Esophagus squamous epithelium (tissue), 4 donors: ENCODE results near the gene KCNH1.

ENCODE experiments used
- CTCF ChIP-seq, 6 experiments: fragments of 450-650 bp in 4 of 6; fragments of 200-600 bp in 2 of 6; sonication (generic) in 2 of 6; IDR thresholded peaks; one replicate each; pipeline ENCODE4 v1.5.1; 2016 to 2019; ENCODE audit warnings: antibody characterized with exemption in 6 of 6, mild to moderate bottlenecking in 4 of 6, moderate library complexity in 4 of 6
- POLR2A ChIP-seq, 4 donors: fragments of 450-650 bp; IDR thresholded peaks; one replicate each; pipeline ENCODE4 v1.6.1; 2017; ENCODE audit warnings: antibody characterized with exemption in 4 of 4, mild to moderate bottlenecking in 4 of 4, moderate library complexity in 3 of 4

GRCh38 chr1:211145944-211146343 is 12.0 kb upstream of the KCNH1 start:
- TF ChIP-seq CTCF (IDR thresholded peaks at IDR 0.05) (no peak), POLR2A (IDR thresholded peaks at IDR 0.05) (no peak)
